B cell (primary cell): ENCODE measurements around the gene SLC18B1. TPM values are rescaled to one million over a fixed set of nuclear protein-coding genes. Genes with fewer than 3 reads are reported as not detected.

Source experiments
- ATAC-seq: fragments of 200-7000 bp; cut with Tn5 transposase; one replicate; pipeline ENCODE4 v1.10.0; 2021; ENCODE audit warnings: low read depth, mild to moderate bottlenecking, moderate number of reproducible peaks, moderate library complexity
- CTCF ChIA-PET: fragments of 350-600 bp; sonication (Branson Sonifier 250); formaldehyde crosslinking; loops from one replicate; lab custom pipeline; 2021; ENCODE audit warnings: antibody characterized with exemption, inconsistent platforms; lab: Charles Lee
- POLR2A ChIA-PET: fragments of 350-600 bp; sonication (Branson Sonifier 250); formaldehyde crosslinking; loops from one replicate; lab custom pipeline; 2021; ENCODE audit warnings: antibody characterized with exemption; lab: Charles Lee
- DNase-seq: peaks from one replicate; pipeline ENCODE4 v3.0.0; 2013
- H2AFZ ChIP-seq: 2 replicates; pipeline ENCODE4 v1.6.1; 2012; ENCODE audit warnings: mild to moderate bottlenecking, low read depth, low read length; ENCODE audit not compliant: insufficient read depth, poor library complexity, severe bottlenecking
- H3K27ac ChIP-seq, 2 donors: 1 replicate in 1 of 2; 2 replicates in 1 of 2; pipeline ENCODE4 v1.5.1; 2012 to 2013; ENCODE audit warnings: low read length in 2 of 2, mild to moderate bottlenecking in 2 of 2, moderate library complexity in 1 of 2
- H3K27me3 ChIP-seq, 4 experiments: fragments of 200-600 bp in 1 of 4; sonication (generic) in 1 of 4; replicated peaks in 1 of 4; 1 replicate in 2 of 4; 2 replicates in 2 of 4; pipeline versions ENCODE4 v1.6.1 to v1.7.0; 2013 to 2016; ENCODE audit warnings: low read length in 3 of 4, mild to moderate bottlenecking in 2 of 4, mixed read lengths in 1 of 4, moderate library complexity in 1 of 4; ENCODE audit not compliant: insufficient read depth in 4 of 4, control insufficient read depth in 3 of 4; ENCODE audit errors: control extremely low read depth in 1 of 4
- H3K36me3 ChIP-seq, 2 experiments: replicated peaks in 1 of 2; 1 replicate in 1 of 2; 2 replicates in 1 of 2; pipeline versions ENCODE4 v1.6.1 to v1.7.1; 2013; ENCODE audit warnings: low read length in 1 of 2; ENCODE audit not compliant: insufficient read depth in 2 of 2, control insufficient read depth in 1 of 2; ENCODE audit errors: control extremely low read depth in 1 of 2, extremely low read depth in 1 of 2
- H3K4me1 ChIP-seq, 2 donors: fragments of 200-600 bp in 1 of 2; sonication (generic) in 1 of 2; 1 replicate in 1 of 2; 2 replicates in 1 of 2; pipeline versions ENCODE4 v1.5.1 to v1.6.1; 2013 to 2017; ENCODE audit warnings: low read length in 2 of 2; ENCODE audit not compliant: control insufficient read depth in 2 of 2, insufficient read depth in 2 of 2
- H3K4me2 ChIP-seq: replicated peaks from 2 replicates; pipeline ENCODE3; 2012; ENCODE audit warnings: mild to moderate bottlenecking, low read depth, low read length; ENCODE audit not compliant: poor library complexity, severe bottlenecking
- H3K4me3 ChIP-seq, 5 experiments: fragments of 200-600 bp in 1 of 5; sonication (generic) in 1 of 5; 1 replicate in 3 of 5; 2 replicates in 2 of 5; pipeline versions ENCODE4 v1.5.1 to v1.7.0; 2011 to 2016; ENCODE audit warnings: low read length in 4 of 5, mild to moderate bottlenecking in 4 of 5, low read depth in 2 of 5, control low read depth in 1 of 5, moderate library complexity in 1 of 5; ENCODE audit not compliant: insufficient read depth in 1 of 5; ENCODE audit errors: control extremely low read depth in 1 of 5, extremely low read depth in 1 of 5
- H3K79me2 ChIP-seq: fragments of 200-600 bp; sonication (generic); one replicate; pipeline ENCODE4 v1.6.0; 2016; ENCODE audit warnings: low read length; ENCODE audit not compliant: control insufficient read depth, insufficient read depth
- H3K9ac ChIP-seq: fragments of 200-600 bp; sonication (generic); 2 replicates; pipeline ENCODE4 v1.6.1; 2017; ENCODE audit warnings: mild to moderate bottlenecking, low read length, moderate library complexity
- H3K9me3 ChIP-seq, 3 donors: one replicate each; pipeline versions ENCODE4 v1.6.1 to v1.7.1; 2013; ENCODE audit warnings: low read length in 2 of 3; ENCODE audit not compliant: control insufficient read depth in 2 of 3, insufficient read depth in 1 of 3; ENCODE audit errors: control extremely low read depth in 1 of 3
- H4K20me1 ChIP-seq: 2 replicates; pipeline ENCODE4 v1.6.0; 2012; ENCODE audit warnings: mild to moderate bottlenecking, low read length; ENCODE audit not compliant: insufficient read depth, control insufficient read depth, poor library complexity, severe bottlenecking
- H3K27ac Mint-ChIP-seq: one replicate; pipeline ENCODE4 v1.8.0; 2021; ENCODE audit warnings: mixed read lengths
- H3K27me3 Mint-ChIP-seq: one replicate; pipeline ENCODE4 v1.8.0; 2021; ENCODE audit warnings: mixed read lengths
- H3K4me1 Mint-ChIP-seq: one replicate; pipeline ENCODE4 v1.8.0; 2021; ENCODE audit warnings: mixed read lengths
- H3K4me3 Mint-ChIP-seq: one replicate; pipeline ENCODE4 v1.8.0; 2021; ENCODE audit warnings: mixed read lengths
- H3K9me3 Mint-ChIP-seq: one replicate; pipeline ENCODE4 v1.8.0; 2022; ENCODE audit warnings: mixed read lengths; ENCODE audit not compliant: insufficient read depth
- CTCF ChIP-seq: fragments of 200-600 bp; IDR thresholded peaks from one replicate; pipeline ENCODE4 v1.8.0; 2022; ENCODE audit warnings: antibody characterized with exemption, mild to moderate bottlenecking
- EZH2 ChIP-seq: IDR thresholded peaks from 2 replicates; pipeline ENCODE4 v1.6.1; 2012; ENCODE audit warnings: borderline replicate concordance, low read depth, mild to moderate bottlenecking, moderate library complexity, low read length; ENCODE audit not compliant: insufficient read depth, poor library complexity, severe bottlenecking
- WGBS: methylation state at CpG from one replicate; pipeline ENCODE4 v1.1.5; 2013; ENCODE audit warnings: missing lambda C conversion rate; ENCODE audit not compliant: insufficient coverage; 5-methylcytosine and 5-hydroxymethylcytosine counted together
- intact Hi-C: fragments of 100-400 bp; cut with micrococcal nuclease; formaldehyde crosslinking; loops from one replicate; pipeline ENCODE4 v1.10.0; 2022
- polyA plus RNA-seq: library from polyadenylated mRNA; depleted of rRNA; stranded (reverse); fragments of >200 nt; gene quantifications from 2 replicates; pipeline ENCODE4 v1.2.3, GENCODE V29; 2012
- total RNA-seq, 2 donors: library from RNA; stranded (reverse); fragments of 120-200 nt in 1 of 2; gene quantifications; 1 replicate in 1 of 2; 2 replicates in 1 of 2; pipeline versions ENCODE4 v1.2.3 to v1.2.4, GENCODE V29; 2013 to 2022

The SLC18B1 gene
- total and polyA plus RNA-seq, 2 donors (not counting 1 experiment from before 2014, with no cell fraction given), result 9.6 to 21.4 TPM

GRCh38 chr6:132736239-132736638, 62.2 kb downstream of the SLC18B1 start:
- H3K36me3 ChIP-seq, result peaks cover 0 to 5% of the 10 kb centered on the region in 2 experiments
- ChIA-PET POLR2A (no interaction called here), CTCF (no interaction called here)
- H3K4me3 ChIP-seq, result no peak overlapping the region
- H3K27me3 ChIP-seq, result no peaks in the 10 kb centered on the region
- no peak overlapping the region for H2AFZ ChIP-seq
- no peak overlapping the region for H3K9ac ChIP-seq
- H3K27ac ChIP-seq, result no peak overlapping the region
- peaks cover 0 to 3% (median 2%) of the 10 kb centered on the region in 3 donors for H3K9me3 ChIP-seq
- no peaks in the 10 kb centered on the region for H3K4me1 ChIP-seq
- no peaks in the 10 kb centered on the region for H4K20me1 ChIP-seq
- intact Hi-C loops, result no loop called here
- ATAC-seq, result no peak
- peaks cover 13% of the 10 kb centered on the region for H3K4me1 Mint-ChIP-seq
- no peak overlapping the region for H3K4me3 Mint-ChIP-seq
- no peaks in the 10 kb centered on the region for H3K79me2 ChIP-seq
- DNase-seq, result no peak
- peaks cover 4% of the 10 kb centered on the region for H3K9me3 Mint-ChIP-seq
- WGBS, result no CpG with 5 or more reads among the region's 1 CpG
- H3K4me2 ChIP-seq, result no peak overlapping the region
- TF ChIP-seq EZH2 (no peak), CTCF (no peak)
- H3K27ac Mint-ChIP-seq, result no peak overlapping the region
- peaks cover 3% of the 10 kb centered on the region for H3K27me3 Mint-ChIP-seq

- peaks cover 3% of the 10 kb centered on the region for H3K27me3 Mint-ChIP-seq
- no peaks in the 10 kb centered on the region for H3K4me1 ChIP-seq
Measured at GRCh38 chr6:132734694-132735236, 63.7 kb downstream of the SLC18B1 start.

More at GRCh38 chr6:132734694-132735236, 63.7 kb downstream of the SLC18B1 start:
- Histone ChIP-seq H3K9ac (no peak overlapping the region), H3K79me2 (no peaks in the 10 kb centered on the region), H3K9me3 (peaks cover 0 to 2% (median 0%) of the 10 kb centered on the region in 3 donors), H3K27me3 (no peaks in the 10 kb centered on the region), H4K20me1 (no peaks in the 10 kb centered on the region), H3K36me3 (no peaks in the 10 kb centered on the region), H2AFZ (no peak overlapping the region), H3K4me2 (no peak overlapping the region), H3K4me3 (peak overlapping the region in 1 of 5 experiments; percentile 67), H3K27ac (no peak overlapping the region)
- TF ChIP-seq CTCF (no peak), EZH2 (no peak)
- Mint-ChIP-seq H3K4me1 (peaks cover 13% of the 10 kb centered on the region), H3K4me3 (no peak overlapping the region), H3K9me3 (peaks cover 4% of the 10 kb centered on the region), H3K27ac (no peak overlapping the region)
- POLR2A ChIA-PET, result no interaction called here
- no peak for DNase-seq
- intact Hi-C loops, result no loop called here
- no CpG with 5 or more reads among the region's 3 CpGs for WGBS
- ATAC-seq, result no peak
- CTCF ChIA-PET, result interaction anchor here (0.9 kb wide), 1 partner anchor 62 kb away, joined by 3 read pairs; no protein-coding TSS in a partner anchor
